ENCODE results near the gene DCLK1.

DNA sequence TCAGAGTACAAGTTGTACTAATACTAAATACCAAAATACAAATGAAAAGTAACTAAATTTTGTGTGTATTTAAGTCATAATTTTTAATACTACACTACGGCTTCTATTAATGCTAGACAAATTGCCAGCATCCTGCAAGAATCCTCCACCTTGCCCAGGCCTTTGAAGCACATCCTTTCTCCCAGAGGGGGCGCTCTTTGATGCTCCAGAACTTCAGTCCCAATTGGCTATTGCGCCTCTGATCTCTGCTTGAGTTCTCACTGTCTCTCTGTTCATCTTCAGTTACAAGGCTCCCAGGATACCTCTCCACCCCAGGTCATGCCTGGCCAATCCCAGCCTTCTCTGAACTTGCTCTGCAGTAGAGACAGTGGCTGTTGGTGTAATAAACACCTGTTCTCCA lies 141.0 kb downstream of the DCLK1 start:
- no peak for TF ChIP-seq POLR2A (IDR thresholded peaks at IDR 0.05)
- no peak for TF ChIP-seq CTCF (IDR thresholded peaks at IDR 0.05)

Data from lower leg skin (tissue), 3 donors.